Inflammatory macrophage treated with lipopolysaccharide for 4 hours (primary cell): Measurements from ENCODE around the gene SCIN.
A peak's percentile ranks its signal among the peaks of the same experiment; 100 is the strongest.
"Not testable (repeated sequence)": the region's sequence is repeated elsewhere in the genome, so short reads cannot be mapped to it uniquely, and the experiment has no call there.

ENCODE experiments used
- DNase-seq: peaks from one replicate; pipeline ENCODE4 v3.0.0-alpha.2; 2020

SCIN gene

DNA sequence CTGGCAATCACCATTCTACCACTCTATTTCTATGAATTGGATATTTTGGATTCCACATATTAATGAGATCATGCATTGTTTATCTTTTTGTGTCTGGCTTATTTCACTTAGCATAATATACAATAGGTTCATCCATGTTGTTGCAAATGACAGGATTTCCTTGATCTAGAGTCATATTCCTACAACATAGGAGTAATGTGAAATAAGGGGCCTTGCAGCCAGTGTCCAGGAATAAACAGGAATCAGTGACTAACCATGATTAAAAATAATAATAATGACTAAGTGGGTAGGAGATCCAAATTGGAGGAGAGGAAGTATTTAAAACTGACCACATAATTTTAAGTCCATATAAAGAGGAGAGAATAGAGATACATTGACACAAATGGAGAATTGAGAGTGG is 49.9 kb downstream of the SCIN start:
- no peak for DNase-seq

DNA sequence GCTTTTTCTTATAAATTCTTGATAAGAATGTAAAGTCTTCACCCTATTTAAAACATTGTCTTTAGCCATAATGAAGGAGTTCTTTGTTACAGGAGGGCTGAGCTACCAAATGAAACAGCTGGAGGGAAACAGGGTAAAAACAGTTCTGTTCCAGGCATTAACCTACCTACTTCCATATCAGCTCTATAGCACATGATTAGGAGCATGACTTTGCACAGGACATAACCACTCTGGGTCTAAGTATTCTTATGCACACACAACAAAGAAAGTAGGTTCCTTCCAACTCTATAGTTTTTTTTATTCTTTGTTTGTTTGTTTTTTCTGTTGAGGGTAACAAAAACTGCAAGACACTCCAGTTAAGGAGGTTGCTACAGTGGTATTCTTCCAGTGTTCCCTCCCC is 52.7 kb downstream of the SCIN start:
- no peak for DNase-seq

DNA sequence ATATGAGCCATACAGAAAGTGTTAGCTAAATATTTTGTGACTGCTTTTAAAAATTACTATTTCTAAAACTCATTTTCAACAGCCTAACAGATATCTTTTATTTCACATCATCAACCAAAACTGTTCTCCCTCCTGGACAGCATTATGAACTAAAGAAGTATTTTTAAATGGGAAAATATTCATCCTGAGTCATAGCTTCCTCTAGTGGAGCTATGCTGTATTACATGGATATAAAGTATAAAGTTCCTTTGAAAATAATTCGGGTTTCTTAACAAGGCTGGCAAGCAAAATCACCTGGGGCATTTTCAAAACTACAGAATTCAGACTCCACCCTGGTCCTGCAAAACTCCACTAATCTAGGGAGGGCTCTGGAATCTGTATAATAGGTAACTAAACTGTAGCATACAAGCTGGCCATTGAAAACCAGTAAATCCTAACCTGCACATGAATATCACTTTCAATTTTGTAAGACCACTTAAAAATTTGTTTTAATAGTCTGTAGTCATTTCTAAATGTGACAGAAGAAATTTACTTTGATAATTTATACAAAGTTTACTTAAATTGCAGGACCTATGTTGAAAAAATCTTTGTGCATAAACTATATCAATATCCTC is 53.5 kb downstream of the SCIN start:
- DNase-seq, result peak; percentile 52

DNA sequence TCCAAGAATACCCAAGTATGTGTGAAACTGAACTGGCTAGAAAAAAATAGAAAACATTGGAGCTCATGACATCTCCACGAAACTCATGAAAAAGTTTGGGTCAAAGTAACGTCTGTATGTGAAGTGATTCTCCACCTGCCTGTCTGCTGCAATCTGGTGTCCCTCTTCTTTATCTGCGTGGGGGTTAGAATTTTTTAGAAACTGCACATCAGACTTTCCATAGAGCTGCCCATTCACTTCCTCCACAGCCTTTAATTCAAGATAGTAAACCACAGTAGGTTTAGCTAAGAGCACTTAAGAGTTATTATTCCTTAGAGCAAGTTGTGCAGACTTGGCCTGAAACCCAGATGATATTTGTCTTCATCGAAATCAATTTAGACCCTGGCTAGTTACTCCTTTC is 55.3 kb downstream of the SCIN start:
- no peak for DNase-seq

DNA sequence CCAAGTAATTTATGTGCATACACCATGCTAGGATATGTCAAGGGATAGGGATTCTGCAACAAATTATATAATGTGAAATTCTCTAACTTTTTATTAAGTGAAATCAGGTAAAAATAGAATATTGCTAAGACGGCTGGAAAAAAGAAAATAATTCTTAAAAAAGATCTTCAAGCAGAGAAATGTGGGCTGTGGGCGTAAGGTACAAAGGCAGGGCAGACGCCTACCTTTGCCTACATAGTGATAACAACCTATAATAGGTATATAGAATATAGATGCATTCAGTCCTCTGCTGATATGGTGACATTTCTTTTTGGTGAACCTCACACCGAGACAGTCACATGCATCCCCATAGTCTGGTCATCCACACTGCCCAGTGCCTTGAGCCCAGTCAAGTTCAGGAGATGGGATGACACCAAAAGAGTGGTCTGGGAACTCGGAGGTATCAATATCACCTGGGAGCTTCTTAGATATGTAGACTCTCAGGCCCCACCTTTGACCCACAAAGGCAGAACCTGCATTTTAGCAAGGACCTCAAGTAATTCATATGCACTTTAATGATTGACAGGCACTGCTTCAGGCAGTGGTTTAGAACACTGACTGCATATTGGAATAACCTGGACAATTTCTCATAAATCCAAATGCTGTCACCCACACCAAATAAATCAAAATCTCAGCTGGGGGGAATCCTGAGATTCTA is 59.4 kb downstream of the SCIN start:
- no peak for DNase-seq

DNA sequence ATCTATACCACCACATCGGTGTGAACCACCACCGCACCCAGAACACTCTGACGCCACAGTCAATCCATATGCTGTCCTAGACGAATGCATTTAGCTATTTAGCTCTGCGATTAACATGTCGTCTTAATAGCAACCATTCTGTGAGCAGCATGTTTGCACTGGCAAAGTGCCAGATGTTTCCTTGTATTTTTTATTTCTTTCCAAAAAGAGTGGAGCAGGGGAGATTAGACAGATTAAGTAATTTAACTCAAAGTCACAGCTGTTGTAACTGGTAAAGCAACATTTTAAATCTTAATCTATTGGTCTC is 59.9 kb downstream of the SCIN start:
- DNase-seq, result no peak

DNA sequence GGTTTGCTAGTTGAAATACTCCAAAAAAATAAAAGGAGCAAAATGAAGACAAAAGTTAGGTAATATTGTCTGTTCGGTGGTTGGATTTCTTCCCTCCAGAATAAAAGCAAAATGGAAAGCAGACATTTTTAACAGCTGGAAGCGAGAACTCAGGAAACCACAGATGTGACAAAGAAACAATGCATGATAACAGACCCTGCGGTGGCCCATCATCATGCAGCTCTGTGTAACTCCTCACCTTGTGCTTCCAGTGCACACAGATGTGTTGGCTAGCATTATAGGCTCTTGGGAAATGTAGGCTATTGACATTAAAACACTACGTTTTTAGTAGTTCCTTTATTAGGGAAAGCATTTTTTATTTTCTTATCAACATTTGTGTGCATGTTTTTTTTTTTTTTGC is 63.1 kb downstream of the SCIN start:
- no peak for DNase-seq

DNA sequence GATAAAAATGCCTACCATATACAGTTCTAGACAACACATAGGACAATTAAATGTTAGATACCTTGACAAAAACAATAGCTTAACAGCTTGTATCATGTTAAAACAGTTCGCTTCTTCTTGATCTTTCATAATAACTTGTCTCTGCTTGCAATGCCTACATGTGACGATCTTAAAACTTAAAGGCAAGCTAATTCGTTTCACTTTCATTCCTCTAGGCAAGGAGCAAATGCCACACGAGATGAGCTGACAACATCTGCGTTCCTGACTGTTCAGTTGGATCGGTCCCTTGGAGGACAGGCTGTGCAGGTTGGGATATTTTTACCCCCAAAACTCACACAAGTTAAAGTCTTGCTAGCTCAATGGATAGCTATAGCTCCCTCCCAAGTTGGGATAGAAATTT is 65.3 kb downstream of the SCIN start:
- peak; percentile 89 for DNase-seq

DNA sequence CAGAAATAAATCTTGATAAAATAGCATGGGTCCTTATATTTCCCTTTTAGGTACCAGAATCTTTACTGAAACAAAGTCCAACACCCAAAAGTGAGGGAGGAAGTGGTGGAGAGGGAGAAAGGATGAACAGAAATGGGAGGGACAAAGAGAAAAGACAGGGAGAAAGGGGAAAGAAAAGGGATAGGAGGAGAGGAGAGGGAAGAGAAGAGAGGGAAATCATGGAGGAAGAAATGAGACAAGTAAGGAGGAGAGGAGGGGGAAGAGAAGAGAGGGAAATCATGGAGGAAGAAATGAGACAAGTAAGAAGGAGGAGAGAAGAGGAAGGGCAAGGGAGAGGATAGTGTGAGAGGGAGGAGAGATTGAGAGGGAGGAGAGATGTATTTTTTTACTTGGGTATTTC is 66.8 kb downstream of the SCIN start:
- no peak for DNase-seq

DNA sequence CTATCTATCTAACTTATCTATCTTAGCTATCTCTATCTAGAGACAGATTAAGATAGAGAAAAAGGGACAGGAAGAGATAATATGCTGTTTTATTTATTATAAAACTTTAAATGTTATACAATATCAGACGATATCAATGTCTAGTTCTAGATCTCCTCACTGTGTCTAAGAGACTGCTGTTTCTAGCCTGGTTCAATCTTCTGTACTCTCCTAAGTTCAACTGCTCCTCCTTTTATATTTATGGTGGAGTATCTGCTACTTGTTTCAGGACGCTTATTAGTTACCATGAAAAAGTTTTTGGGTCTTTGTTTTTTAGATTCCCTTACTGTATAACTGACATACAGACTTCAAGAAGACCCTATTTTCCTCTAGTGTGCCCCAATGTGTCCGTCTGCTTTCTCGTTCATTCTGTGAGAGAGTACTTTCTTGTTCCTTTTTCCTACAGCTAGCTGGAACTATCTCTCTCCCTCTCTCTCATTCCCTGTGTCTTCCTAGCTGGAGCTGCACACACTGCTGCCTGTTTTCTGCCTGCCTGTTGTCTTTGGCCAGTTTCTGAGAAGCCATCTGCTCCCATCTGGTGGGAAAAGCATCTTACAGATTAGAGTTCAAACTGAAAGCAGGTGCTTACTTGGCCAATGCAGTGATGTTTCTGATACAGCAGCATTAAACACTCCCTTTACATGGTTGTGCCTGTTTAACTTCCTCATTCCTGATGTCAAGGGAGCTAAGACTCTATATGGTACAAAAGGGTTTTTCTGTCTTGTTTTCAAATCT is 67.5 kb downstream of the SCIN start:
- peak; percentile 36 for DNase-seq

DNA sequence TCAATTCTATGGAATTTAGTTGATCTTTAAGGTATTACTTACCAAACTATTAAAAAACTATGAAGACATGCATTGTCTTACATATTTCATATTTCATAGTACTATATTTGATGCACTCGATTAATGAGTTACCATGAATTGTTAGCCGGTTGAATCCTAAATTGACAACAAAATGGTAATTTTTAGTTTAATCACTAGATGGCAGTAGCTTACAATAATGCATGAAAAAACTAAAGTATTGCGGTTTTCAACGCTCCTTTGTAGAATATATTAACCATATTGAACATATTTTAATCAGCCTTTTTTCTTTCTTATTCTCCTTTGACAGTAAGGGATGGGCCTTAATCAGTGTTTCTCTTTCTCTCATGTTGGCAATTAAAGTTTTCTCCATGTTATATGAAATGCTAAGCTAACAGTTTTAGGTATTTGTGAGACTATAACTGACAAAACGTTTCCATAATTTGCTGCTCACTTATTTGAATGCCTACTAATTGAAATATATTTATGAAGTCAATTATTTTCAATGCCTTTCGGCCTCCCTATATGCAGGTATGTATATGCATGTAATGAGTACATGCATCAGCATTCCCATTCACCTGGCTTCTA is 68.4 kb downstream of the SCIN start:
- peak; percentile 67 for DNase-seq

DNA sequence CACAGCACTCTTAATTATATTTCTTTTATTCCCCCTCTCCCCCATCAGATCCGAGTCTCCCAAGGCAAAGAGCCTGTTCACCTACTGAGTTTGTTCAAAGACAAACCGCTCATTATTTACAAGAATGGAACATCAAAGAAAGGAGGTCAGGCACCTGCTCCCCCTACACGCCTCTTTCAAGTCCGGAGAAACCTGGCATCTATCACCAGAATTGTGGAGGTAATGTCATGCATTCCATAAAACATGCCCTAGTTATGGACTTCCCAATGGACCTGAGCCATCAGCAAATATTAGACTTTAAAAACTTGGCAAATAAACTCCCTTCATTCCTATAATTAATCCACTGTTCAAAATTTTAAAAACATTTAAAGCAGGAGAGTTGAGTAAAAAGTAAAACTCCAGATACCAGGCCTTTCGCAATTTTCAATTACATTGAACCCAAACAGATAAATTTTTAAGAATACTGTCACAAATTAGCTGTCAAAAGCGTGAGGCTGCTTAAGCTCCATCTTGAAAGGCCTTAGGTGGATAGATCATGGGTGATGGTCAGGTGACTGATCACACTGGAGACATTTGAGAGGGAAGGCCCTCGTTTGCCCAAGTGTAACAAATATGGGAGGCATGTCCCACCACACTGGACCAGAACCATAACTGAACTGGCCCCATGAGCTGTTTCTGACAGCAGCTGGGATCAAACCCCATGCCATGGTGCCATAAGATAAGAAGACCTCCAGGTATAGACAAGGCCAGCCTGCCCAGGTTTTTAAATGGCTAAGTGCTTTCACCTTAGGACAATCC is 70.0 kb downstream of the SCIN start:
- no peak for DNase-seq

DNA sequence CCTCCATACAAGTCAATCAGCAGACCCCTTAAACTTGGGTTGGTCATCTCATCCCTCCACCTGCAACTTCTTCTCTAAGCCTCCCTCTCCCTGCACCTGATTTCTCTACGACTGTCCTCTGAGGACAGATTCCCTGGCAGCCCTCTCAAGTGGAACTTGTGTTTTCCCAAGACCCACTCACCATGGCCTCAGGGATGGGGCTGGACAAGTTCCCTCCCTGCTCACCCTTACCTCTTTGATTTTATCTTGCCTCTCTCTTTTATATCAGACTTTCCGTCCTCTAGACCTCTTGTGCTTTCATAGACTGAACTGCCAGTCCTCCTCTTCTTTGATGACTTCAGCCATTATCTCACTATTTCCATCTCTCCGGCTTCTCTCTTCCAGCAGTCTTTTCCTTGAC is 70.7 kb downstream of the SCIN start:
- no peak for DNase-seq

DNA sequence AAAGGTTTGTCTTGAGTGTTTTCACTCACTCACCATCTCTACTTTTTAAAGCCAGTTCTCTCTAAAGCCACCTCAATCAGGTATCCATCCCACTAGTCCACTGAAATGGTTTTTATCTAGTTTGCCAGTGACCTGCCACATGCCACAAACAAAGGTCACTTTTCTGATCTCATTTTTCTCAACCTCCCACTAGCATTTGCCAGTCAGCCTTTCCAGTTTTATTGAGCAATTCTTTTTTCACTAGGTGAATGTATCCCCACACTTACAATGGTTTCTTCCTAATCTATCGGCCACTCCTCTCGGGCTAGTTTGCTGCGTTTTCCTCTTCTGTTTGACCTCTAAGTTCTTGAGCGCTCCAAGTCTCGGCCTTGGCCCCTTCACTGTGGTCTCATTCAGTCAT is 72.0 kb downstream of the SCIN start:
- DNase-seq, result no peak

DNA sequence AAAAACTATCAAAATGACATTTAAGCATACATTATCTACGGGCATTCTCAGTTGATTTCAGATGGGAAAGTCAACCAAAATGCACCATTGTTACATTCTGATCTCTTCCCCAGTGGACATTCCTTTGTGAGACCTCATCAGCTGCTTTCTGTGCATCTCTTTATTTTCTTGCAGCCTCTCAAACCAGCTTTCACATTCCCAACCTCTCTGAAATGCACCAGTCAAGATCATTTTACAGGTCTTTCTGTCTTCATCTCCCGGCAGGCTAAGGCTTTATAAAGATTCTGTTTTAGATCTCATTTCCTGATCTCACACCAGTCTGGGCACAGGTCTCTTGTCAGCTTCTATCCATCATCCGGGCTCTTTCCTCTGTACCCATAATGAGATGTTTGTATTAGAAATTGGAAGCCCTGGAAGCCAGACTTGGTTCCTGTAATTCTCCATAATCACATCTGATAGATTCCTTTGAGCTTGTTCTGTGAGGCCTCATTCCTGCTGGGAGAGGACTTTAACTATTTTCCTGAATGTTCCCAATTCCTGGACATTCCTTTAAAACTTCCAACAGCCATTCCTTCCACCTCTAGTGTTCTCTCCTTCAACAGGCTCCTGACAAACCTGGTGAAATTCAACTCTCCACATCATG is 72.6 kb downstream of the SCIN start:
- no peak for DNase-seq

DNA sequence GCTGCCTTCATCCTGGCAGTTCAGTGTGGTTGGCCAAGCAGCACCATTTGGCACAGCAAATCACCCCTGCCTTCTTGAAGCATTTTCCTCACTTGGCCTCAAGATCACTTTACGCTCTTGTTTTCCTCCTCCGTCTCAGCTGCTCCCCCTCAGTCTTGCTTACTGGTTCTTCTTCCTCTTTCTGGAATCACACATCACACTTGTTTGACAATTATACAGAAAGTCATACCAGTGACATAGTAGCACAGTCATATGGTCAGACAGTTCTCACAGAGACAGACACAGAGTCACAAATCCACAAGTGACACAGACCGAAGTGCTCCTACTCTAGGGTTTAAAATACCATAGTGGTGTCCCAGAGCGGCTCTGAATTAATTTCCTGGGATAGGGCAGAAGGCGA is 73.1 kb downstream of the SCIN start:
- peak; percentile 86 for DNase-seq

DNA sequence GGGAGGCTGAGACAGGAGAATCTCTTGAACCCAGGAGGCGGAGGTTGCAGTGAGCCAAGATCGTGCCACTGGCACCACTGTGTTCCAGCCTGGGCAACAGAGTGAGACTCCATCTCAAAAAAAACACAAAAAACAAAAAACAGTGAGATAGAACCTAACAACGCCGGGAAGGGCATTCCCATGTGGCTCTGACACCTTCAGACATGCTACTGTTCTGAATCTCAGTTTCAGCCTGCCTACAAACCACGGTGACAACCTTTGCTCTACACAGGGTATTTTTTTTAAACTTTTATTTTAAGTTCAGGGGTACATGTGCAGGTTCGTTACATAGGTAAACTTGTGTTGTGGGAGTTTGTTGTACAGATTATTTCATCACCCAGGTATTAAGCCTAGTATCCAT is 74.7 kb downstream of the SCIN start:
- not testable (repeated sequence) for DNase-seq

DNA sequence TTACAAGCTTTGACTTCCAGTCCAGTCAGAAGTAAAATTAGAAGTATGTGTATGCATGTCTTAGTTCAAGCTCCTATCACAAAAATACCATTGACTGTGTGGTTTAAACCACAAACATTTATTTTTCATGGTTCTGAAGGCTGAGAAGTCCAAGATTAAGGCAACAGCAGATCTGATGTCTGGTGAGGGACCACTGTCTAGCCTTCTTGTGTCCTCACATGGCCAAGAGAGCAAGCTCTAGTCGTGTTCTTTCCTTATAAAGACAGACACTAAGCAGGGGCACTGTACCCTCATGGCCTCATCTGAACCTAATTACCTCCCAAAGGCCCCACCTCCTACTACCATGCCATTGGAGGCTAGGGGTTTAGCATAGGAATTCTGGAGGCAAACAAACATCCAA is 75.6 kb downstream of the SCIN start:
- DNase-seq, result no peak

DNA sequence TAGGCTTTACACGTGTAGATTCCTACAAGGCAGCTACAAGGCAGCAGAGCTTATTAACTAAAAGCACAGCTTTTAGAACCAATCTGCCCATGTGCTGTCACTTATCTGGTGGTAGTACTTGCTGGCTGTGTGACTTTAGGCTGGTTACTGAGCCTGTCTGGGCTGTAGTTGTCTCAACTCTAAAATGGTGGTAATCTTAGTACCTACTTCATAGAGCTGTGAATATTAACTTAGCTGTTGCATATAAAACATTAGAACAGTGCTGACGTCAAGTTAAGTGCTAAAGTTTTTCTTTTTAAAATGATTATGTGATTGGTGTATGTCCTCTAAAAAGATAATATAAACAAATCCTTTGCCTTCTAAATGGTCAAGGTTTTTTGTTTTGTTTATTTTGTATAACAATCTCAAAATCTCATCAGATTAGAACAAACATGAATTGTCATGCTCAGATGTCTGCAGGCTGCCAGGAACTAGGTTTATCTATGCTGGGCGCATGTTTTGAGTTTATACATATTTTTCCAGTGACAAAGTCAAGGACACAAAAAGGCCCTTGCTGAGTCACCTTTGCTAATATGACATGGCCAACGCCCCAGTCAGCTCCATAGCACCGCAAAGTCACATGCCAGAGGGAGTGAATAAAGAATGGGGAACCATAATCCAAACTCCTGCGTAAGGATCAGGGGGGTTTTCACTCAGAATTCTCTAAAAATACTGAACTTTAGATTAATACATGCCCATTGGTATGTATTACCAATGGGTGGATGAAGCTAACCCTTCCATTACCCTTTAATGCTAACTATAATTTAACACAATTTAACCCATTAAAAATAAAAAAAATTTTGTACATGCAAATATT is 77.1 kb downstream of the SCIN start:
- peak; percentile 43 for DNase-seq

DNA sequence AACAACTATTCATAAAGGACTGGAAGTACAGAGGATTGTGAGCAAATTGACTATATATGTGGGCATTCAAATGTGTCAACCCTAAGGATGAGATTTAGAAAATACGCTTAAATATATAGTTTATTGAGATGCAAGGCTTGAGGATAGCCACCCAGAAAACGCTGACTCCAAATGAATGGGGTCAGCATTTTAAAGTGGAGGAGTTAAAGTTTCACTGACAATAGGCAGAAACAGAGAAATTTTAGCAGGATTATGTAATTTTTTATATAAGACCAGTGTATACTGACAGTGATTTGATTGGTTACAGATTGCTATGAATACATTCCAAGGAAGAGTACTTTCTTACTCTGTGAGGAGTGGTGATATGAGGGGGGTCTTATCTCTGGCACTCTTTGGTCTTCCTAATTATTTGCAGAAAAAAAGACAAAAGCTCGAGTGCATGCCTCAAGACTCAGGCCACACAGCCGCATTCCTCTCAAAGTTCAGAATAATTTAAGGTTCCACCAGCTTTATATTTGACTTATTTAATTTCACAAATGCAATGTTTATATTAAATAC is 78.3 kb downstream of the SCIN start:
- no peak for DNase-seq

DNA sequence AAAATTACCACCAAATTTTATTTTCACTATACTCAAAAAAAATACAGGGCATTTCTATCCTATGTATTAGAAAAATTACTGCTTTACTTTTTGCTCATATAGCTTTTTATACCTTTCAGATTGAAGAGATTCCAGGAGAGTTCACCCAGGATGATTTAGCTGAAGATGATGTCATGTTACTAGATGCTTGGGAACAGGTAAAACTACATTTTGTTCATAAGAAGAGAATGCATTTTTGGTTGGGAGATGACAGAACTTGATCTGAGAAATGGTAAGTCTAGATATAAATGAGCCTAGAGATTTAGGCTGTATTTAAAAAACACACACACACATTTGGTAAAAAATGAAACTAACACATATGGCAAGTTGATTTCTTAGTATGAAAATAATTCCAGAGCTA is 78.8 kb downstream of the SCIN start:
- DNase-seq, result no peak
